Left lobe of liver (tissue), 2 donors: Measurements from ENCODE around the gene NEK11. TPM values are rescaled to one million over a fixed set of nuclear protein-coding genes. Genes with fewer than 3 reads are reported as not detected.

ENCODE experiments used
- ATAC-seq: fragments of 200-7000 bp; cut with Tn5 transposase; one replicate; pipeline ENCODE4 v1.9.1; 2020; ENCODE audit warnings: mild to moderate bottlenecking, moderate library complexity
- DNase-seq: peaks from one replicate; pipeline ENCODE4 v3.0.0-alpha.2; 2020; ENCODE audit warnings: low spot score
- total RNA-seq: library from RNA; stranded (reverse); gene quantifications from one replicate; pipeline ENCODE4 v1.2.1, GENCODE V29; 2021
- donor health status: DM: no; HTN: no; CAD: no; lungs with moderate emphysema.
- donor health status: DM: no; HTN: yes; CAD: no.

The NEK11 gene
- total RNA-seq = 0.48 TPM

- DNase-seq (peak; percentile 92), ATAC-seq (peak; percentile 98)
Observed at GRCh38 chr3:131026321-131027151, at the start of gene NEK11, which contains the start of gene ASTE1. Gene NEK11 (plus strand): TSS chr3:131026877. CDS start chr3:131029709, 2,832 bp downstream. Gene ASTE1 (minus strand): TSS chr3:131026825. CDS start chr3:131025306, 1,519 bp downstream.

- no peak for ATAC-seq
- DNase-seq = no peak
Observed at GRCh38 chr3:130979117-130979516, 47.6 kb upstream of the NEK11 start.

DNA sequence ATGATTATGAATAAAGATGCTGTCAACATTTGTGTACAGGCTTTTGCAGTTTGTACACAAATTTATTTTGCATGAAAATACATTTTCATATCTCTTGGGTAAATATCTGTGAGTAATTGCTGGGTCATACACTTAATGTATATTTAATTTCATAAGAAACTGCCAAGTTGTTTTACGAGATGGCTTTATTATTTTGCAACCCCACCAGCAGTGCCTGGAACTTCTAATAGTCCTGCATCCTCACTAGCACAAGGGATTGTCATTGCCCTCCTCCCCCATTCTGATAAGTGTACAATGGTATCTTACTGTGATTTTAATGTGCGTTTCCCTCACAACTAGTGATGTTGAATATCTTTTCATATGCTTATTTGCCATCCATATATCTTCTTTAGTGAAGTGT is 45.2 kb upstream of the NEK11 start:
- ATAC-seq (no peak), DNase-seq (no peak)

DNA sequence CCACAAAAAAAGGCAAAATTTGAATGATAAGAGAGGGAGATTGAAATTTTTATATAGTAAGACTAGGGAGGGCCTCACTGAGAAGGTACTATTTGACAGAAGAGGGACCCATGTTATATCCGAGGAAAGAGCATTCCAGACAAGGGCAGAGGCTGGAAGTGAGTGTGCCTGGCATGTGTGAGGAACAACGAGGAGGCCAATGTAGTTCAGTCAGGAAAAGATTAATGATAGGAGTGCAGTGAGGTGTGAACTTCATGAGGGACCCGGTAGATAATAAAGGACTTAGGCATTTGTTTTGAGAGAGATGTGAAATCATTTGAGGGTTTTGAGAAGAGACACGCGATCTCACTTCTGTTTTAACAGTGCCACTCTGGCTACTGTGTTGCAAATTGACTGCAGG is 36.4 kb upstream of the NEK11 start:
- ATAC-seq (no peak), DNase-seq (no peak)

GRCh38 chr3:130991126-130991525 is 35.6 kb upstream of the NEK11 start:
- ATAC-seq (no peak), DNase-seq (no peak)

DNA sequence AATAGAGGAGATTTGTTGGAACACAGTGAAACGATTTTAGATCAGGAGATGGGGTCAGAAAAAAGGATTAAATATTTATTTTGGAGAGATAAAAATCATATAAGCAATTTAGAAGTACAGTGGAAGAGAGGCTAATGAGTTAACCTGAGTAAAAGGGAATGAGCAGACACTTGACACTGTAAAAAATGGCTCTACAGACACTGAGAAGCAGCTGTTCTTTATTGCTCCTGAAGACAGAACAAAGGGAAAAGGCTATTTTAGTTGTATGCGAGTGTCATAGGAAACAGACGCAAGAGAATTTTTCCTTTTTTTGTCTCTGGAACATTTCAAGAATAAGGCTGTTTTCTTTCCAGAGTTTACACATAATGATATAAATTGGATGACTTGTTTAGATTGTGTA is 34.3 kb upstream of the NEK11 start:
- ATAC-seq = no peak
- no peak for DNase-seq

GRCh38 chr3:130997289-130997688 is 29.4 kb upstream of the NEK11 start:
- ATAC-seq (no peak), DNase-seq (no peak)

GRCh38 chr3:131001071-131001470 is 25.6 kb upstream of the NEK11 start:
- ATAC-seq (no peak), DNase-seq (no peak)

DNA sequence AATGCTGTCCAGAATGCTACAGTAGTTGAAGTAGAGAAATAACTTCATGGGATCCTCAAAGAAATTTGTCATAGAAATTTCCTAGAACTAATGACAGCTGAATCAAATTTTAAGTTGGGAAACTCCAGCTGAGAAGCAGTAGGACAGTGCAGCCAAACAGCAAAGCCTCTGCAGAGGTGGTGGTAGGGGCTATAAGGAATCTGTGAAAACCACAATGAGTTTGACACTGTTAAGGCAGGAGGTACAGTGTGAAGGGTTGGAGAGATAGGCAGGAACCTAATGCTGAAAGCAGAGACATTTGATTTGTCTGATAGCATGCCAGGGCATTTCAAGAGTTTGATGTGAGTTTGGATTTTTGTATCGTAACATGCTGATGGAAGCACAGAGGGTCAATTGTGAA is 22.1 kb upstream of the NEK11 start:
- DNase-seq (no peak), ATAC-seq (no peak)

GRCh38 chr3:131007256-131007655 is 19.4 kb upstream of the NEK11 start:
- DNase-seq = no peak
- ATAC-seq = no peak

- DNase-seq (no peak), ATAC-seq (no peak)
Observed at GRCh38 chr3:131007782-131008181, 18.9 kb upstream of the NEK11 start.

DNA sequence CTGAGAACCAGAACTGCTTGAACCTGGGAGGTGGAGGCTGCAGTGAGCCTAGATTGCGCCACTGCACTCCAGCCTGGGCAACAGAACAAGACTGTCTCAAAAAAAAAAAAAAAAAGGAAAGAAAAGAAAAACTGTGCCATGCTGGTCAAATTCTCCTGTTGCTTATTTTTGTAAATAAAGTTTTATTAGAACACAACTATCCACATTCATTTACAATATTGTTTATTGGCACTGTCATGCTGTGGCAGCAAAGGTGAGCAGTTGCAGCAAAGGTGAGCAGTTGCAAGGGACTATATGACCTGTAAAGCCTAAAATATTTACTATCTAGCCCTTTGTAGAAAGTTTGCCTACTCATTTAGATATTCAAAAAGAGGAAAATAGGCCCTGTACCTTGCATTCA is 18.4 kb upstream of the NEK11 start:
- ATAC-seq (no peak), DNase-seq (no peak)

DNA sequence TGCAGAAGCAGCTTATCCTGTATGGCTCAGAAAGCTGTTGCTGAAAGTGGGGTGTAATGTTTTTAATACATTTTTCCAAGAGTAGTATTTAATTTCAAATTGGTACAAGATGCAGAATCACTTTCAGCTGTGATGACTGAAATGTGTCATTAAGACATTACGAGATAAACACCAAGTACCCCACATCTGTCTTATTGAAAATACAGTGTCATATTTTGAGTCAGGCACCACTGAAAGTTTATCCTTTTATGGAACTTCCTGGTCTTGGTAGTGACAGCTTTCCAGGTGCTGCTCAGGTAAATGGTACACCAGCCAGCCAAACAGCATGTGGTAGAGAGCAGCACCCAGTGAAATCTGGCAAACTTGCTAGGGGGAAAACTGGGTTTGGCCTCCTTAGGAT is 17.0 kb upstream of the NEK11 start:
- no peak for ATAC-seq
- DNase-seq = no peak

GRCh38 chr3:131018970-131019369 is 7.7 kb upstream of the NEK11 start:
- ATAC-seq (no peak), DNase-seq (no peak)

GRCh38 chr3:131020122-131020693 is 6.5 kb upstream of the NEK11 start:
- ATAC-seq (no peak), DNase-seq (no peak)

DNA sequence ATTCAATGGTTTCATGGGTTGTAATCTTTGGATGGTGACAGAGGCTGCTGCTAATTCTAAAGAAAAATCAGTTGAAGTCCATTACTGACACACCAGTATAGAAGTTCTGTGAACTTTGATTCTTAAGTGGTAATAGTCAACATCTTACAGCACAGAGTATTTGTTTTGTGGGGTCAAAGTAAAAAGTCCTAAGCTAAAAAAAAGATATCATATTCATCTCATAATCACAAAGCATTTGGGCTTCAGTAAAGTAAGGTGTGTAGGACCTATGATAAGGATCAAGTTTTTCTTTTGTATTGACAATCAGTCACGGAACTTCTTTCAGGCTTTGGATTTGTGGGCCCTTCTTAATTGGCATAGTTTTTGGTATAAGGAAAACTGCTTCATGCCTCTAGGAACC is 1.1 kb upstream of the NEK11 start:
- ATAC-seq (no peak), DNase-seq (no peak)

DNA sequence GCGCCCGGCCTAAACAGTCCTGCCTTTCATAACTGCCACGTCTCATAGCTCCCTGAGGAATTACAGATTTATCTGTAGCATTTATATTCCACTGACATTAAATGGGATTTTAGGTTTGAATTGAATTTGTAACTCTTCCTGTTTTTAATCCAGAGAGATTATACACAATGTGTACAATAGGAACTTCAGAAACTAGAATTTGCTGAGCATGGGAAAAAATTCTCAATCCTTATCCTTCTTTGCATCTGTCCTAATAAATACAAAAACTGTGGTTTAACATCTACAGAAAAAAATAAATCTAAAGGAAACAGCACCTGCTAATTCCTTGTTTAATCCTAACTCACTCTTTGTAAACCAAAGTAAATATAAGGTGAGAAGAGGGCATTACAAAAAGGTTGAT is 2.2 kb downstream of the NEK11 start:
- ATAC-seq = no peak
- DNase-seq = no peak

GRCh38 chr3:131031660-131032059 is 5.0 kb downstream of the NEK11 start:
- DNase-seq = no peak
- no peak for ATAC-seq

- no peak for DNase-seq
- peak; percentile 73 for ATAC-seq
Observed at GRCh38 chr3:131033480-131034080, 6.9 kb downstream of the NEK11 start.

DNA sequence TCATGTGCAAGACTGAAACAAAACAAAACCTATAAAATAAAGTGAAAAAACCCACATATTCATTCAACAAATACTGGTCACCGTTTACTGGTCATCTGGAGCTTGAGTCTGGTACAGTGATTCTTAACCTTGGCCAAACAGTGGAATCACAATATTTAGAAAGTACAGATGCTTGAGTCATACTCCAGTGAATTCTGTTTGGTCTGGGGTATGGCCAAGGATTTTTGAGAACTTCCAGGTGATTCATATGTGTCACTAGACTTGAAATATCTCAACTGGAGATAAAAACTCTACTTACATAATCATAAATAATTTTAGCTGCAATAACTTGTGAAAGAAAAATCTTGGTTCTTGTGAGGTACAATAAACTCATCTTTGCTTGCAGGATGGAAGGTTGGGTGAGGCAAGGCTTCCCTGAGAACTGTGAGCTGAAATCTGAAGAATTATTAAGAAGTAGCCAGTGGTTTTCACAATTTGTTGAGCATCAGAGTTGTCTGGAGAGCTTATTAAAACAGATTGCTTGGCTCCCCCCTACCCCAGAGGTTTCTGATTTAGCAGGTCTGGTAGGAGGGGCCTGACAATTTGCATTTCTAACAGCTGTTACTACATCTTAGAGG is 9.6 kb downstream of the NEK11 start:
- ATAC-seq (no peak), DNase-seq (no peak)

GRCh38 chr3:131036986-131037385 is 10.3 kb downstream of the NEK11 start:
- DNase-seq (no peak), ATAC-seq (no peak)

- no peak for ATAC-seq
- DNase-seq = no peak
Observed at GRCh38 chr3:131038326-131038725, 11.6 kb downstream of the NEK11 start.
